ENCODE measurements around the gene INTS12. TPM values are rescaled to one million over a fixed set of nuclear protein-coding genes. Genes with fewer than 3 reads are reported as not detected.

Gene INTS12
- total RNA-seq, result 15.8 TPM

DNA sequence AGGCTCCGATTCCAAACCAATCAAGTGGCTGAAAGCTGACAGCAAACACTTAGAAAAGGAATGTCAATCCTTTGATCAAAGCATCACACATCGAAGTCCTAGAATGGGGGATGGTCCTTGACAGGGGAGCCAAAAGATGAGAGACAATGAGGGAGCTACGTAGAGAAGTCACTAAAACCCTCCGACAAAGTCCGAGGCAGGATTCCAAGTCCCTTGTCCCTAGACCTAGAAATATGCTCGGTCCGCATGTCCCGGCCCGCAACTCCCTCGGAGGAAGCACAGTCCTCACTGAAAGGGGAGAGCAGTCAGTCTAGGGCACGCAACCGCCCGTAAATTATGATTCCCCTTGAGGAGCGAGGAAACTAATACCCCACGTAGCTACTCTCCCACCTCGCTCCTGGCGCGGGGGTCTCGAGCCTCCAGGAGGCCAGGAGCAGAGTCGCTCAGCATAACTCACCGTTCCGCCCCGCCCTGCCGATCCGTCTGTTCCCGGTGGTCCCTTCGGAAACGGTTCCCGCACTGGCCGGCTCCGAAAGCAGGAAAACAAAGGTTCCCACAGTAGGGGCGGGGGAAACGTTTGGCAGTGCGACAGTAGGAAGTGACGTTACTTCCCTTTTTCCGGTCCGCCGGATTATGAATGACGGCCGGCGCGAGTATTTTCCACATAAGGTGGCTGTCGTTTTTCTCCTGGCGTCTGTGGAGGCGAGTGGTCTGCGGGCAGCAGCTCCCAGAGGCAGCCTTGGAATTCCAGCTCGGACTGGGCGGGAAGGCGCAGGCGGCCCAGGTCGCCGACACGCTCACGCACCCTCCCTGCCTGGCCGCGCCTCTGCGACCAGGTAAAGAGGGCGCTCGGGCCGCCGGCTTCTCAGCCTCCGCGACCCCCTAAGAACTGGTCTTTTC is at the start of gene INTS12, which contains the start of gene GSTCD:
Gene INTS12, minus strand, starts transcription at position 509 of the 900 bp plus-strand sequence. CDS start 8,684 bp downstream, outside the sequence.
Gene GSTCD, plus strand, starts transcription at position 604 of the 900 bp plus-strand sequence. CDS start 8,830 bp downstream, outside the sequence.

Other genes with a start within 250 kb of the INTS12 start
- 143 TPM for gene PPA2, start 234.6 kb downstream of the INTS12 start, total RNA-seq
- 3.7 TPM for gene ARHGEF38, start 156.1 kb downstream of the INTS12 start, total RNA-seq
- gene GSTCD, start 95 bp upstream of the INTS12 start, total RNA-seq, result 21.3 TPM
- gene NPNT, start 186.8 kb upstream of the INTS12 start, total RNA-seq, result 101 TPM

All from metanephros (tissue), 1 donor.